WI38 (cell line): ENCODE data around the gene CANX.

Source experiments
- H3K4me3 ChIP-seq: 2 replicates; pipeline ENCODE4 v1.5.1; 2011; ENCODE audit warnings: low read depth, mild to moderate bottlenecking, control low read depth, low read length
- CTCF ChIP-seq: IDR thresholded peaks from 2 replicates; pipeline ENCODE4 v1.5.1; 2012; ENCODE audit warnings: low read depth, mild to moderate bottlenecking, control low read depth, low read length

The CANX gene

GRCh38 chr5:179777456-179777855 is 78.7 kb downstream of the CANX start:
- no peak for TF ChIP-seq CTCF
- no peak overlapping the region for H3K4me3 ChIP-seq

GRCh38 chr5:179777909-179778308 is 79.1 kb downstream of the CANX start:
- H3K4me3 ChIP-seq, result no peak overlapping the region
- TF ChIP-seq CTCF, result no peak

- H3K4me3 ChIP-seq, result no peak overlapping the region
- no peak for TF ChIP-seq CTCF
These were observed 79.8 kb downstream of the CANX start for GRCh38 chr5:179778591-179778990.

- no peak for TF ChIP-seq CTCF
- H3K4me3 ChIP-seq, result no peak overlapping the region
These were observed 81.1 kb downstream of the CANX start for GRCh38 chr5:179779826-179780225.

GRCh38 chr5:179780362-179780761 is 81.6 kb downstream of the CANX start:
- H3K4me3 ChIP-seq, result no peak overlapping the region
- TF ChIP-seq CTCF, result no peak
